NCI-H1105 (cell line): ENCODE measurements around the gene FSCN2.

ENCODE experiments used
- DNase-seq: peaks from one replicate; lab custom pipeline; 2025; lab: John Stamatoyannopoulos, UW

Gene FSCN2

GRCh38 chr17:81540676-81541027, 12.5 kb downstream of the FSCN2 start:
- DNase-seq = no peak

GRCh38 chr17:81541123-81541522, 12.9 kb downstream of the FSCN2 start:
- DNase-seq = no peak

- no peak for DNase-seq
Measured at GRCh38 chr17:81542431-81543338, 14.5 kb downstream of the FSCN2 start.

GRCh38 chr17:81543339-81543675, 15.1 kb downstream of the FSCN2 start:
- DNase-seq = no peak

- DNase-seq = no peak
Measured at GRCh38 chr17:81543756-81544155, 15.6 kb downstream of the FSCN2 start.

GRCh38 chr17:81544281-81544974, 16.3 kb downstream of the FSCN2 start:
- DNase-seq = no peak

- DNase-seq = no peak
Measured at GRCh38 chr17:81545160-81545949, 17.2 kb downstream of the FSCN2 start.

GRCh38 chr17:81546906-81547613, 18.9 kb downstream of the FSCN2 start:
- DNase-seq = no peak

GRCh38 chr17:81547614-81547982, 19.4 kb downstream of the FSCN2 start:
- DNase-seq = no peak

GRCh38 chr17:81549031-81549557, 20.9 kb downstream of the FSCN2 start:
- DNase-seq = no peak

GRCh38 chr17:81549826-81550225, 21.6 kb downstream of the FSCN2 start:
- no peak for DNase-seq

- DNase-seq = no peak
Measured at GRCh38 chr17:81550285-81550684, 22.1 kb downstream of the FSCN2 start.

GRCh38 chr17:81550830-81551457, 22.8 kb downstream of the FSCN2 start:
- DNase-seq = no peak

GRCh38 chr17:81551458-81552243, 23.5 kb downstream of the FSCN2 start:
- no peak for DNase-seq

- DNase-seq = peak; percentile 69
Measured at GRCh38 chr17:81552244-81553017, 24.3 kb downstream of the FSCN2 start, which contains the start of gene FAAP100. TSS of gene FAAP100 (minus strand) at chr17:81552353. CDS start at chr17:81552330, 23 bp downstream.

- peak; percentile 87 for DNase-seq
Measured at GRCh38 chr17:81553018-81553615, 24.9 kb downstream of the FSCN2 start.

- peak; percentile 68 for DNase-seq
Measured at GRCh38 chr17:81553616-81554181, 25.5 kb downstream of the FSCN2 start.

GRCh38 chr17:81556175-81556691, 28.1 kb downstream of the FSCN2 start:
- DNase-seq = no peak

GRCh38 chr17:81556863-81557262, 28.7 kb downstream of the FSCN2 start:
- DNase-seq = no peak
